HG02759 (cell line): Measurements from ENCODE around the gene SLC16A7.
A peak's percentile ranks its signal among the peaks of the same experiment; 100 is the strongest.
"Not testable (repeated sequence)": the region's sequence is repeated elsewhere in the genome, so short reads cannot be mapped to it uniquely, and the experiment has no call there.

Experiments
- ATAC-seq: cut with Tn5 transposase; IDR thresholded peaks from one replicate; pipeline ENCODE4 v1.9.1; 2021; ENCODE audit warnings: mild to moderate bottlenecking, moderate library complexity; ENCODE audit not compliant: unreplicated experiment

The SLC16A7 gene

GRCh38 chr12:59595883-59596540 lies at the start of gene SLC16A7:
Gene SLC16A7 (plus strand): TSS chr12:59596029. CDS start chr12:59704802, 108,773 bp downstream.
- peak; percentile 70 for ATAC-seq

GRCh38 chr12:59548930-59549329 lies 46.9 kb upstream of the SLC16A7 start:
- no peak for ATAC-seq

- ATAC-seq: no peak
Observed at GRCh38 chr12:59559696-59560095, 36.1 kb upstream of the SLC16A7 start.

GRCh38 chr12:59570145-59570544 lies 25.7 kb upstream of the SLC16A7 start:
- no peak for ATAC-seq

GRCh38 chr12:59574406-59574805 lies 21.4 kb upstream of the SLC16A7 start:
- ATAC-seq: no peak

- ATAC-seq: no peak
Observed at GRCh38 chr12:59575826-59576225, 20.0 kb upstream of the SLC16A7 start.

GRCh38 chr12:59578254-59578653 lies 17.6 kb upstream of the SLC16A7 start:
- no peak for ATAC-seq

GRCh38 chr12:59579631-59580030 lies 16.2 kb upstream of the SLC16A7 start:
- ATAC-seq: no peak

- ATAC-seq: no peak
Observed at GRCh38 chr12:59580050-59580449, 15.8 kb upstream of the SLC16A7 start.

GRCh38 chr12:59583003-59583712 lies 12.7 kb upstream of the SLC16A7 start:
- ATAC-seq: no peak

- peak; percentile 49 for ATAC-seq
Observed at GRCh38 chr12:59587710-59588109, 8.1 kb upstream of the SLC16A7 start.

- no peak for ATAC-seq
Observed at GRCh38 chr12:59593761-59594160, 2.1 kb upstream of the SLC16A7 start.

- no peak for ATAC-seq
Observed at GRCh38 chr12:59594943-59595500, 807 bp upstream of the SLC16A7 start.

- ATAC-seq: no peak
Observed at GRCh38 chr12:59595565-59595882, 305 bp upstream of the SLC16A7 start.

- ATAC-seq: peak; percentile 44
Observed at GRCh38 chr12:59597385-59597781, 1.6 kb downstream of the SLC16A7 start.

- ATAC-seq: no peak
Observed at GRCh38 chr12:59600171-59600570, 4.3 kb downstream of the SLC16A7 start.

GRCh38 chr12:59603754-59604153 lies 7.9 kb downstream of the SLC16A7 start:
- no peak for ATAC-seq

- ATAC-seq: not testable (repeated sequence)
Observed at GRCh38 chr12:59612823-59613434, 17.1 kb downstream of the SLC16A7 start.

- ATAC-seq: no peak
Observed at GRCh38 chr12:59615392-59616165, 19.8 kb downstream of the SLC16A7 start.

- ATAC-seq: peak; percentile 58
Observed at GRCh38 chr12:59619461-59620240, 23.8 kb downstream of the SLC16A7 start.
